ENCODE measurements around the gene TNC. TPM values are rescaled to one million over a fixed set of nuclear protein-coding genes. Genes with fewer than 3 reads are reported as not detected.

Gene TNC
- total RNA-seq, 1 donor from 2014 or later, result 52.9 TPM

DNA sequence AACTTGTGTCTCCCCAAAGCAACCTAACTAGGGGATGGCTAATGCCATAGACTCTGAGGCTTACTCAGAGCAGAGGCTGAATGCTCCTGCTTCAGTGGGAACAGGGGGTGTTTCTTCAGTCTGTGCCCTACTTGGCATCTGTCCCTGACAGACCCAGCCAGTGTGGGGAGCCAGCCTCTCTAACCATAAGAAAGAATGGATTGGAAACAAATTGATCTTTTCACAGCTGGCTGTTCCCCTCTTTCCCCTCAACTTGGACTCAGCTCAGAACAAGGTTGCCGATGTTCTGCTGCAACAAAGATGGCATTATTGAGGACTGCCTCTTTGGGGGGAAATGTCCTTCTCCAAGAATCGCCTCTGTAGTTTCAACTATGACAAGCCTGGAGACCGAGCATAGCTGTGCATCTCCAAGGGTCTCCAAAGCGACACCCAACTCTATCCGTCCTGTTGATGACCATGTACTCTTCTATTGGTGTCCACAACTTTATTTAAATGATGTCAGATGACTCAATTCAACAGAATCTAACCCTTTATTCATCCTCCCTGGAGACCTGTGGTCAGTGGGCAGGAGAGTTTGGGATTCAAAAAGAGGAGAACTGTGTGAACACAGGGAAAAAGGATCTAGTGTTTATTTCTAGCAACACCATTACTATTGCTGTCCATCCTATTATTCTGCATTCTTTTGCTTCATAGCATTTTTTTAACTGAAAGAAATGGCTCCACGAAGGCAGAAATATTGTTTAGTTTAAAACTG, 24.7 kb upstream of the TNC start:
- no peak for ATAC-seq
- Histone ChIP-seq H3K36me3 (no peaks in the 10 kb centered on the region), H3K27ac (no peak overlapping the region), H3K4me1 (peaks cover 2% of the 10 kb centered on the region), H3K4me3 (no peak overlapping the region), H3K27me3 (no peaks in the 10 kb centered on the region), H3K9me3 (no peaks in the 10 kb centered on the region)
- intact Hi-C loops (cut with DNase I), result no loop called here
- DNase-seq, result no peak
- TF ChIP-seq, protein P1, sequence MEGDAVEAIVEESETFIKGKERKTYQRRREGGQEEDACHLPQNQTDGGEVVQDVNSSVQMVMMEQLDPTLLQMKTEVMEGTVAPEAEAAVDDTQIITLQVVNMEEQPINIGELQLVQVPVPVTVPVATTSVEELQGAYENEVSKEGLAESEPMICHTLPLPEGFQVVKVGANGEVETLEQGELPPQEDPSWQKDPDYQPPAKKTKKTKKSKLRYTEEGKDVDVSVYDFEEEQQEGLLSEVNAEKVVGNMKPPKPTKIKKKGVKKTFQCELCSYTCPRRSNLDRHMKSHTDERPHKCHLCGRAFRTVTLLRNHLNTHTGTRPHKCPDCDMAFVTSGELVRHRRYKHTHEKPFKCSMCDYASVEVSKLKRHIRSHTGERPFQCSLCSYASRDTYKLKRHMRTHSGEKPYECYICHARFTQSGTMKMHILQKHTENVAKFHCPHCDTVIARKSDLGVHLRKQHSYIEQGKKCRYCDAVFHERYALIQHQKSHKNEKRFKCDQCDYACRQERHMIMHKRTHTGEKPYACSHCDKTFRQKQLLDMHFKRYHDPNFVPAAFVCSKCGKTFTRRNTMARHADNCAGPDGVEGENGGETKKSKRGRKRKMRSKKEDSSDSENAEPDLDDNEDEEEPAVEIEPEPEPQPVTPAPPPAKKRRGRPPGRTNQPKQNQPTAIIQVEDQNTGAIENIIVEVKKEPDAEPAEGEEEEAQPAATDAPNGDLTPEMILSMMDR (IDR thresholded peaks at IDR 0.05), result no peak

DNA sequence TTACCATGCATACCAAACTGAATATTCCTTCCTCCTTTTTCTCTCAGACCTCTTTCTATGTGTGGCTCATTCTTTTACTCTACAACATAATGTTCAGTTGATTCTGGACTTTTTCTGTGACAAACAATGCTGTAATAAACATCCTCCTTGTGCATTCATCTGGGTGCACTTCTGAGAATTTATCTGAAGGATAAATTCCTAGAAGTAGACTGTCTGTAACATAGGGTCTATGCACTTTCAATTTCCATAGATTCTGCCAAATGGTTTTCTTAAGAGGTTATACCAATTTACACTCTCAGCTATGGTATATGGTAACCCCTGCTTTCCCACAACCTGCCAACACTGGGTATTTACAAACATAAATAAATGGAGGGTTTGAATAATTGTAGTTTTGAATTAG, 24.1 kb upstream of the TNC start:
- TF ChIP-seq, protein P1 (IDR thresholded peaks at IDR 0.05), result no peak
- intact Hi-C loops (cut with DNase I), result no loop called here
- no peaks in the 10 kb centered on the region for H3K36me3 ChIP-seq
- no peaks in the 10 kb centered on the region for H3K9me3 ChIP-seq
- H3K4me1 ChIP-seq, result peaks cover 2% of the 10 kb centered on the region
- no peak overlapping the region for H3K4me3 ChIP-seq
- no peak overlapping the region for H3K27ac ChIP-seq
- ATAC-seq (no peak), DNase-seq (no peak)
- H3K27me3 ChIP-seq, result no peaks in the 10 kb centered on the region

DNA sequence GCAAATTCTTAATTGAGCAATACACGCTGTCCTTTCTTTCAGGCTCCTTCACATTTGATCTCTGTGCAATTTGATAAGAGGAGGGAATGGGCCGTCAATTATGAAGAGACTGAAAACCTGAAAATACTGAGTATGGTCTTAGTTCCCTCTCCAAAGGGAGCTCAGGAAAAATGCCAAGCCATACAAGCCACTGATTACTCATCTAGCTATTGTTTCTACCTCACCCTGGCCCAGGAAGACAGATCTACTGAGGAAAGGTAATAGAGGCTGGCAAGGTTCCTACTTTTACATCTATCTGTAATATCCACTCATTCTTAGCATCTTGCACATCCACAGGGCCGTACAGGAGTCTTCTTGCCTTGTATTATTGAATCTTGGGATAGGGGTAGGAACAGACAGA, 23.7 kb upstream of the TNC start:
- TF ChIP-seq, protein P1 (IDR thresholded peaks at IDR 0.05), result no peak
- intact Hi-C loops (cut with DNase I), result no loop called here

DNA sequence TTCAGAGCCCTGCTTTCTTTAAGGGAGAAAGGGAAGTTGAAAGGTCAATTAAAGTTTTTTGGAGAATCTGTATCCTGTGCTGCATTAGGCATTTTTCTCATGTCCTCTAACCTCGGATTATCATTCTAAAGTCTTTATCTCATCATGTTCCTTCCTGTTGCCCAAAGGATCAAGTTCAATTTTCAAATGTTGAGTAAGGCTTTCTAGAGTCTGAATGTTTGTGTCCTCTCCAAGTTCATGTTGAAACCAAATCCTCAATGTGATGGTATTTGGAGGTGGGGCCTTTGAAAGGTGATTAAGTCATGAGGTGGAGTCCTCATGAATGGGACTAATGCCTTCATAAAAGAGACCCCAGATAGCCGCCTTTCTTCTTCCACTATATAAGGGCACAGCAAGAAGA, 20.2 kb upstream of the TNC start:
- intact Hi-C loops (cut with DNase I), result no loop called here
- no peaks in the 10 kb centered on the region for H3K27me3 ChIP-seq

More for the DNA sequence above, 23.7 kb upstream of the TNC start:
- Histone ChIP-seq H3K27ac (no peak overlapping the region), H3K4me3 (no peak overlapping the region), H3K36me3 (no peaks in the 10 kb centered on the region), H3K9me3 (no peaks in the 10 kb centered on the region), H3K4me1 (peaks cover 2% of the 10 kb centered on the region), H3K27me3 (no peaks in the 10 kb centered on the region)
- DNase-seq (no peak), ATAC-seq (no peak)

DNA sequence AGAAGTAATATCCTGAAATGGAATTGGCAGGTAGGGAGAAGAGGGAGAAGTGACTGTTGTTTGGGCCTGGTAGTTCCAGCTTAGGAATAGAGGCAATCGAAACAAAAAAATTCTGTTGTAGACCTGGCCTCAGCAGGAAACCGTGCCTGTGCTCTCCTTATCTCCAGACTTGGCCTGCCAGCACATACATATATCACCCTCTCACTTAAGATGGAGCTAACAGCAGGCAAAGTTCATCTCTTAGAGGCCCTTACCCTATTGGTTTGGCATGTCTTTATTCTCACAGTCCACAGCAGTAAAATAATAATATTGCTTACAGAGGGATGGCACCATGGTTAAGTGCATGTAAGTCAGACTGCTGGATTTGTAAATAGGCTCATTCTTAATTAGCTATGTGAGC, 19.6 kb upstream of the TNC start:
- no peak overlapping the region for H3K27ac ChIP-seq
- intact Hi-C loops (cut with DNase I), result no loop called here
- ATAC-seq (no peak), DNase-seq (no peak)
- no peak overlapping the region for H3K4me3 ChIP-seq
- H3K36me3 ChIP-seq, result no peaks in the 10 kb centered on the region
- TF ChIP-seq, protein P1 (IDR thresholded peaks at IDR 0.05), result no peak
- no peaks in the 10 kb centered on the region for H3K9me3 ChIP-seq
- H3K4me1 ChIP-seq, result no peaks in the 10 kb centered on the region
- no peaks in the 10 kb centered on the region for H3K27me3 ChIP-seq

More for the DNA sequence above, 20.2 kb upstream of the TNC start:
- H3K9me3 ChIP-seq, result no peaks in the 10 kb centered on the region
- no peak for DNase-seq
- TF ChIP-seq, protein P1 (IDR thresholded peaks at IDR 0.05), result no peak
- H3K4me3 ChIP-seq, result no peak overlapping the region
- H3K36me3 ChIP-seq, result no peaks in the 10 kb centered on the region
- no peaks in the 10 kb centered on the region for H3K4me1 ChIP-seq
- no peak overlapping the region for H3K27ac ChIP-seq
- ATAC-seq, result no peak

Data from upper lobe of right lung (tissue), 1 donor.